ENCODE results near the gene CCDC102A. TPM values are rescaled to one million over a fixed set of nuclear protein-coding genes. Genes with fewer than 3 reads are reported as not detected.

Gene CCDC102A
- total RNA-seq, 2 donors from 2014 or later: 10.6 to 22.4 TPM

GRCh38 chr16:57562669-57563486, 26.5 kb upstream of the CCDC102A start:
- Histone ChIP-seq H3K27ac (no peak overlapping the region), H3K36me3 (replicated peaks in 1 of 2; ENCODE audit: insufficient read depth in 1 of 2, low read depth in 2 of 2) (no peaks in the 10 kb centered on the region), H3K4me1 (no peaks in the 10 kb centered on the region), H3K27me3 (no peaks in the 10 kb centered on the region), H3K9me3 (peaks cover 0 to 7% (median 0%) of the 10 kb centered on the region in 3 donors), H3K4me3 (no peak overlapping the region)
- ATAC-seq (no peak), DNase-seq (no peak)
- TF ChIP-seq POLR2A (IDR thresholded peaks at IDR 0.05): no peak
- no peak for TF ChIP-seq CTCF (IDR thresholded peaks at IDR 0.05)
- intact Hi-C loops (cut with DNase I): no loop called here
- 42 to 84% methylated on average over 4 to 8 of the region's 8 CpGs for WGBS, 2 donors

GRCh38 chr16:57562066-57562465, 25.7 kb upstream of the CCDC102A start:
- intact Hi-C loops (cut with DNase I): no loop called here
- Histone ChIP-seq H3K4me3 (no peak overlapping the region), H3K9me3 (peaks cover 0 to 7% (median 0%) of the 10 kb centered on the region in 3 donors), H3K27me3 (no peaks in the 10 kb centered on the region), H3K27ac (no peak overlapping the region), H3K4me1 (no peaks in the 10 kb centered on the region), H3K36me3 (replicated peaks in 1 of 2; ENCODE audit: insufficient read depth in 1 of 2, low read depth in 2 of 2) (no peaks in the 10 kb centered on the region)
- 93 to 95% methylated on average over 4 of the region's 4 CpGs for WGBS, 2 donors
- ATAC-seq (no peak), DNase-seq (no peak)
- TF ChIP-seq CTCF (IDR thresholded peaks at IDR 0.05) (no peak), POLR2A (IDR thresholded peaks at IDR 0.05) (no peak)

- Histone ChIP-seq H3K4me1 (no peaks in the 10 kb centered on the region), H3K27me3 (no peaks in the 10 kb centered on the region), H3K27ac (no peak overlapping the region), H3K36me3 (replicated peaks in 1 of 2; ENCODE audit: insufficient read depth in 1 of 2, low read depth in 2 of 2) (no peaks in the 10 kb centered on the region), H3K9me3 (peaks cover 0 to 7% (median 0%) of the 10 kb centered on the region in 3 donors), H3K4me3 (no peak overlapping the region)
- ATAC-seq (no peak), DNase-seq (no peak)
- no peak for TF ChIP-seq POLR2A (IDR thresholded peaks at IDR 0.05)
- TF ChIP-seq CTCF (IDR thresholded peaks at IDR 0.05): no peak
- intact Hi-C loops (cut with DNase I): no loop called here
- WGBS, 2 donors: 77 to 80% methylated on average over 4 of the region's 4 CpGs
Measured at GRCh38 chr16:57559072-57559790, 22.9 kb upstream of the CCDC102A start.

GRCh38 chr16:57556941-57557541, 20.7 kb upstream of the CCDC102A start:
- Histone ChIP-seq H3K27ac (no peak overlapping the region), H3K4me1 (no peaks in the 10 kb centered on the region), H3K27me3 (no peaks in the 10 kb centered on the region), H3K9me3 (peaks cover 0 to 7% (median 0%) of the 10 kb centered on the region in 3 donors), H3K36me3 (replicated peaks in 1 of 2; ENCODE audit: insufficient read depth in 1 of 2, low read depth in 2 of 2) (no peaks in the 10 kb centered on the region), H3K4me3 (no peak overlapping the region)
- intact Hi-C loops (cut with DNase I): no loop called here
- ATAC-seq (no peak), DNase-seq (no peak)
- TF ChIP-seq CTCF (IDR thresholded peaks at IDR 0.05) (no peak), POLR2A (IDR thresholded peaks at IDR 0.05) (no peak)
- 58 to 61% methylated on average over 8 of the region's 8 CpGs for WGBS, 2 donors

All from body of pancreas (tissue), 4 donors.